Measurements from ENCODE around the gene RSPO4. TPM values are rescaled to one million over a fixed set of nuclear protein-coding genes. Genes with fewer than 3 reads are reported as not detected.

RSPO4 gene
- total RNA-seq, 1 donor from 2014 or later = 0.34 TPM

DNA sequence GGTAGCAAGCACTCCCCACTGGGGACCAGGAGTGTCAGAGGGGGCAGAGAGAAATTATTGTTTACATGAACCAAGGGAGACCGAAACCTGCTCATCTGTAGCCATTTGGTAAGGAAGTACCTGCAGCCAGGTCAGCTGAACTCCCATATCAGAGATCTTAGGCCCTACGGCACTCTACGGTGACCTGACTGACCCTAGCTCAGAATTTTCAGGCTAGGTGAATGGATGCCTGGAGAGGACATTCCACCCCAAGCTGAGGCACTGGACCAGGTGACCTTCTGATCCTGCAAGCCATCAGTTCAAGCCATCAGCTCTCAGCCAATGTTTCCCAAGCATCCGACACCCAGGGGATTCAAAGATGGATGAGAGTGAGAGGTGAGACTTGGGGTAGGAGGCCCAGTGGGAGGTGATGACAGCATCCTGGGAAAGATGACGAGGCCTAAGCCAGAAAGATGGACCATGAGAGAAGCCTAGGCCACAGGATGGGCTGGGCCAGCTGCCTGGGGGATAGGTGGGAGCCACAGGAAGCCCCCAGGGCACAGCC is 88.7 kb downstream of the RSPO4 start:
- no peaks in the 10 kb centered on the region for H3K79me2 ChIP-seq (ENCODE audit: insufficient read depth, low read length)
- H3K4me3 Mint-ChIP-seq (ENCODE audit: unreplicated experiment) = no peak overlapping the region
- no peaks in the 10 kb centered on the region for H4K20me1 ChIP-seq (ENCODE audit: insufficient read depth, low read length)
- no peaks in the 10 kb centered on the region for H3K9me3 Mint-ChIP-seq (ENCODE audit: unreplicated experiment)
- no peak overlapping the region for H3K4me2 ChIP-seq (ENCODE audit: low read length)
- TF ChIP-seq, protein P1, sequence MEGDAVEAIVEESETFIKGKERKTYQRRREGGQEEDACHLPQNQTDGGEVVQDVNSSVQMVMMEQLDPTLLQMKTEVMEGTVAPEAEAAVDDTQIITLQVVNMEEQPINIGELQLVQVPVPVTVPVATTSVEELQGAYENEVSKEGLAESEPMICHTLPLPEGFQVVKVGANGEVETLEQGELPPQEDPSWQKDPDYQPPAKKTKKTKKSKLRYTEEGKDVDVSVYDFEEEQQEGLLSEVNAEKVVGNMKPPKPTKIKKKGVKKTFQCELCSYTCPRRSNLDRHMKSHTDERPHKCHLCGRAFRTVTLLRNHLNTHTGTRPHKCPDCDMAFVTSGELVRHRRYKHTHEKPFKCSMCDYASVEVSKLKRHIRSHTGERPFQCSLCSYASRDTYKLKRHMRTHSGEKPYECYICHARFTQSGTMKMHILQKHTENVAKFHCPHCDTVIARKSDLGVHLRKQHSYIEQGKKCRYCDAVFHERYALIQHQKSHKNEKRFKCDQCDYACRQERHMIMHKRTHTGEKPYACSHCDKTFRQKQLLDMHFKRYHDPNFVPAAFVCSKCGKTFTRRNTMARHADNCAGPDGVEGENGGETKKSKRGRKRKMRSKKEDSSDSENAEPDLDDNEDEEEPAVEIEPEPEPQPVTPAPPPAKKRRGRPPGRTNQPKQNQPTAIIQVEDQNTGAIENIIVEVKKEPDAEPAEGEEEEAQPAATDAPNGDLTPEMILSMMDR (IDR thresholded peaks at IDR 0.05; ENCODE audit: insufficient read depth, low read depth, low read length) = no peak
- no peak for TF ChIP-seq EZH2 (IDR thresholded peaks at IDR 0.05; ENCODE audit: insufficient read depth, low read length)
- no peaks in the 10 kb centered on the region for H3K27me3 ChIP-seq (ENCODE audit: insufficient read depth, low read length)
- H3K36me3 ChIP-seq (ENCODE audit: insufficient read depth, low read length) = no peaks in the 10 kb centered on the region
- H3K9me3 ChIP-seq (ENCODE audit: insufficient read depth, low read depth, low read length) = no peaks in the 10 kb centered on the region
- H3K36me3 Mint-ChIP-seq (ENCODE audit: low read depth, unreplicated experiment) = peaks cover 3% of the 10 kb centered on the region
- H3K27ac ChIP-seq (ENCODE audit: low read depth, low read length) = no peak overlapping the region
- H3K27ac Mint-ChIP-seq (ENCODE audit: unreplicated experiment) = no peak overlapping the region
- no peak overlapping the region for H3K4me3 ChIP-seq (ENCODE audit: insufficient read depth, low read depth, low read length)
- FAIRE-seq = no peak
- no peaks in the 10 kb centered on the region for H3K4me1 ChIP-seq (ENCODE audit: insufficient read depth, low read length)
- H3K27me3 Mint-ChIP-seq (ENCODE audit: low read depth, unreplicated experiment) = peaks cover 56% of the 10 kb centered on the region
- peaks cover 21% of the 10 kb centered on the region for H3K4me1 Mint-ChIP-seq (ENCODE audit: low read depth, unreplicated experiment)
- no peak for DNase-seq (ENCODE audit: low read depth)
- H3K9ac ChIP-seq (ENCODE audit: low read length) = no peak overlapping the region
- no peak overlapping the region for H2AFZ ChIP-seq (ENCODE audit: low read depth, low read length)

DNA sequence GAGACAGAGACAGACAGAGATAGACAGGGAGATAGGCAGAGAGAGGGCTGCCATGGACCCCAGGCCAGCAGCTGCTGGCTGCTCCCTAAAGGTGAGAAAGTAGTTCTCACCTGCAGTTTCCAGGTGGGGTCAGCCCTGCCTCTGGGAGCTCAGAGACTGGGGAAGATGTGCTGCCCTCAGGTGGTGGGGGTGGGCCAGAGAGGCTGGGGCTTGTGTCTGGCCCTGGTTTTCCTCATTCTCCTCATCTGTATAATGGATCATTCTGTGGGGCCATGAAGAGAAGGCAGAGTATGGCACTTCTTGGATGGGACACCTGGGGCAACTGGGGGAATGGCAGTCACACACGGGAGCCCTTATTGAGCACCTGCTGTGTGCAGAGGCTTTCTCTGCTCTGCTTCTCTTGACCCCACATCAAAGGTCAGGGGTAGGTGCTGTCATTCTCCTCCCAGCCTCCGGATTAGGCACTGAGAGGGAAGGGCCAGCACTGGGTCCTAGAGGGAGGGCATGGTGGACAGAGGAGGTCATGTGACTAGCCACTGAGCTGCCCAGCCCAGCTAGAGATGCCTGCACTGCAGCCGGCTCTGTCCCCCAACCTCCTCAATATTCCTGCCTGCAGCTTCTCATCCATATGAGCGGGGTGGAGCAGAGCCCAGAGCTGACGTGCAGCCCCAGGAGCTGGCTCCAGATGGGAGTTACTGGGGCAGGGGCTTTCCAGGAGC is 90.1 kb downstream of the RSPO4 start:
- no peak overlapping the region for H2AFZ ChIP-seq (ENCODE audit: low read depth, low read length)
- Mint-ChIP-seq H3K36me3 (ENCODE audit: low read depth, unreplicated experiment) (peaks cover 3% of the 10 kb centered on the region), H3K9me3 (ENCODE audit: unreplicated experiment) (no peaks in the 10 kb centered on the region), H3K4me1 (ENCODE audit: low read depth, unreplicated experiment) (peaks cover 21% of the 10 kb centered on the region), H3K27ac (ENCODE audit: unreplicated experiment) (no peak overlapping the region), H3K27me3 (ENCODE audit: low read depth, unreplicated experiment) (peaks cover 49% of the 10 kb centered on the region), H3K4me3 (ENCODE audit: unreplicated experiment) (no peak overlapping the region)
- no peak for FAIRE-seq
- TF ChIP-seq, protein P1 (IDR thresholded peaks at IDR 0.05; ENCODE audit: insufficient read depth, low read depth, low read length) = no peak
- no peak for TF ChIP-seq EZH2 (IDR thresholded peaks at IDR 0.05; ENCODE audit: insufficient read depth, low read length)
- H3K79me2 ChIP-seq (ENCODE audit: insufficient read depth, low read length) = no peaks in the 10 kb centered on the region
- no peaks in the 10 kb centered on the region for H3K9me3 ChIP-seq (ENCODE audit: insufficient read depth, low read depth, low read length)
- no peak overlapping the region for H3K27ac ChIP-seq (ENCODE audit: low read depth, low read length)
- H3K4me2 ChIP-seq (ENCODE audit: low read length) = no peak overlapping the region
- H3K4me1 ChIP-seq (ENCODE audit: insufficient read depth, low read length) = no peaks in the 10 kb centered on the region
- no peaks in the 10 kb centered on the region for H3K27me3 ChIP-seq (ENCODE audit: insufficient read depth, low read length)
- no peak for DNase-seq (ENCODE audit: low read depth)
- no peaks in the 10 kb centered on the region for H3K36me3 ChIP-seq (ENCODE audit: insufficient read depth, low read length)
- no peak overlapping the region for H3K9ac ChIP-seq (ENCODE audit: low read length)
- no peak overlapping the region for H3K4me3 ChIP-seq (ENCODE audit: insufficient read depth, low read depth, low read length)
- H4K20me1 ChIP-seq (ENCODE audit: insufficient read depth, low read length) = no peaks in the 10 kb centered on the region
